ENCODE data around the gene BLOC1S3. TPM values are rescaled to one million over a fixed set of nuclear protein-coding genes. Genes with fewer than 3 reads are reported as not detected.
A peak's percentile ranks its signal among the peaks of the same experiment; 100 is the strongest.

Gene BLOC1S3
- 10.2 and 13.3 TPM in 2 replicates for total RNA-seq (2014; rRNA removed; shearing (Covaris generic); ENCODE audit: low replicate concordance)

DNA sequence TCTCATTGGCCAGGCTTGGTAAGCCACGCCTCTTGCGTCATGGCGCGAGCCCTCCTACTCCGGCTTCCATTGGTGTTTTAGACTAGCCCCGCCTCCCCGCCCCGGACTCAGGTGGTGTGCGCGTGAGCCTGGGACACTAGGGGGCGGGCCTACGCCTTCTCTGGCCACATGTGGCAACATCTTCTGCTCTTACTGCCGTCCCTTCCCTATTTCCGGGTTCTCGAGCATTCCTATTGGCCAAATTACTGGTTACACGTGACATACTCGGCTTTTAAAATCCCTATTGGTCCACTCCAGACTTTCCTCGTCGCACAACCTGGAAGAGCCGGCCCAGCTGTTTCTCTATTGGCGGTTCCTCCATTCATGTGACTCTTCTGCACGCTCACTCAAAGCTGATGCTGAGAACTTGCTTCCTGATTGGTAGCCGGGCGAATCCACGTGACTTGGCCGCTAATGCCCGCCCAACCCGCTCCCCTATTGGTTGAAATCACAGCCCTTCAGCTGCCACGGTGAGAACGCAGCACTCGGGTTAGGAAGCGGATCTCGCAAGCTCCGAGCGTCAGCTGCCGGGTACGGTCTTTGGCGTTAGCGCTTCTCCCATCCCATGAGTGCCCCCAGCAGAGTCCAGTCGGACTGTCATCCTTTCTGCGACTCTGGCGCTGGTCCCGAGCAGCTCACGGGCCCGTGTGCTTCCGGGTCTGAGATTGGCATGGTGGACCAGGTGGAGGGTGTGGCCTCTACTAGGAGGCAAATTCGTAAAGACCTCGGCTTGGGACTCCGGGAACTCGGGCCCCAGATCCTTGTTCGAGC, at the start of gene BLOC1S3:
BLOC1S3 (plus strand) TSS at position 523 of the 810 bp plus-strand sequence. CDS start 513 bp downstream, outside the sequence.
- in situ Hi-C loops (cut with HindIII; ENCODE audit: low pct_unique_long_range_greater_than_20kb, low sequenced_read_pairs), result no loop called here
- DNase-seq (ENCODE audit: low read depth), result peak; percentile 100

- in situ Hi-C loops (cut with HindIII; ENCODE audit: low pct_unique_long_range_greater_than_20kb, low sequenced_read_pairs), result no loop called here
- no peak for DNase-seq (ENCODE audit: low read depth)
Measured at GRCh38 chr19:45128806-45129205, 49.8 kb upstream of the BLOC1S3 start.

- in situ Hi-C loops (cut with HindIII; ENCODE audit: low pct_unique_long_range_greater_than_20kb, low sequenced_read_pairs), result no loop called here
- DNase-seq (ENCODE audit: low read depth), result no peak
Measured at GRCh38 chr19:45130236-45130635, 48.3 kb upstream of the BLOC1S3 start.

DNA sequence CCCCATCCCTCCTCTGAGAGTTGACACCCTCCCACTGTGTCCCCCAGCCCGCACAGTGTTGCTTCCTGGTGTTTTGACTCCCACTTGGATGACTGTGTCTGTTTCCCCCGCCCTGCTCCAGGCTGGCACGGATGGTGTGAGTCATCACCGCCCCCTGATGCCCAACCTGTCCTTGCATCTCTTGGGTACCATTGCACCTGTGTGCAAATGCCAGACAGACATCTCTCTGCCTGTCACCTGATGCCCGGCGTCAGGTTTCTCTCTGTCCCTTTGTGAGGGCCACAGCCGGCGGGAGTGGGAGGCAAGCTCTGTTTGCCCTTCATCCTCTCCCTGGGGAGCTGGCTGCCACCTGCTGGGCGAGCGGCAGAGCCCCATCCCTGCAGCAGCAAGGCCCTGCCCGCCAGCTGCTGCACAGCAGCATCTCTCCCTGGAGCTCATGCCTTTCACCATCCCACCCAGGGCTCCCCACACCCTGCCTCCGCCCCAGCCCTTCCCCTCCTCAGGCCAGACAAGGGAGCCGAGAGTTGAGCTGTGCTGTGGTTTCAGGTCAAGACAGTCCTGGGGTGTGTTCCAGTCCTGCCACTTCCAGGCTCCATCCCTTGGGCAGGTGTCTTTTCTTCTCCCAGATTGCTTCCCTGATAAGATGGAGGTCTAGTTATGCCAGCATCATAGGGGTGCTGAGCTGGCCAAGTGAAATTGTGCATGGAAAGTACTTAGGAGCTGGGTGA, 47.5 kb upstream of the BLOC1S3 start:
- peak; percentile 56 for DNase-seq (ENCODE audit: low read depth)
- in situ Hi-C loops (cut with HindIII; ENCODE audit: low pct_unique_long_range_greater_than_20kb, low sequenced_read_pairs), result no loop called here

DNA sequence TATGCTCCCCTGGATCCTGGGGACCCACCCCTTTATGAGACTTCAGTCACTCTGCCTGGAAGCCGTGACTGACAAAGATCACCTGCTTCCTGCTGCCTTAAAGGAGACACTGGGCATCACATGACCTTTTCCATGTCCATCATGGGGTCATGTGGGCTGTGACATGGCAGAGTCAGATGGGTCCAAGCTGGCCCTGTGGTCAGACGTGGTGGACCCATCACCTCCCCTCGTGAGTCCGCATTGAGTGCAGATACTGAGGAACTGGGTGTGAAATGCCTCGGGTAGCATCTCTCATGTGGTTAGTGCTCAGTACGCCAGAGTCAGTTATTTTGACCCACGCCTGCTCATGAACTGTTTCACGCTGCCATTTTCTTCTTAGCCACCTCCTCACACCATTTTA, 44.9 kb upstream of the BLOC1S3 start:
- in situ Hi-C loops (cut with HindIII; ENCODE audit: low pct_unique_long_range_greater_than_20kb, low sequenced_read_pairs), result no loop called here
- DNase-seq (ENCODE audit: low read depth), result no peak

GRCh38 chr19:45135176-45135885, 43.3 kb upstream of the BLOC1S3 start:
- DNase-seq (ENCODE audit: low read depth), result no peak
- in situ Hi-C loops (cut with HindIII; ENCODE audit: low pct_unique_long_range_greater_than_20kb, low sequenced_read_pairs), result no loop called here

DNA sequence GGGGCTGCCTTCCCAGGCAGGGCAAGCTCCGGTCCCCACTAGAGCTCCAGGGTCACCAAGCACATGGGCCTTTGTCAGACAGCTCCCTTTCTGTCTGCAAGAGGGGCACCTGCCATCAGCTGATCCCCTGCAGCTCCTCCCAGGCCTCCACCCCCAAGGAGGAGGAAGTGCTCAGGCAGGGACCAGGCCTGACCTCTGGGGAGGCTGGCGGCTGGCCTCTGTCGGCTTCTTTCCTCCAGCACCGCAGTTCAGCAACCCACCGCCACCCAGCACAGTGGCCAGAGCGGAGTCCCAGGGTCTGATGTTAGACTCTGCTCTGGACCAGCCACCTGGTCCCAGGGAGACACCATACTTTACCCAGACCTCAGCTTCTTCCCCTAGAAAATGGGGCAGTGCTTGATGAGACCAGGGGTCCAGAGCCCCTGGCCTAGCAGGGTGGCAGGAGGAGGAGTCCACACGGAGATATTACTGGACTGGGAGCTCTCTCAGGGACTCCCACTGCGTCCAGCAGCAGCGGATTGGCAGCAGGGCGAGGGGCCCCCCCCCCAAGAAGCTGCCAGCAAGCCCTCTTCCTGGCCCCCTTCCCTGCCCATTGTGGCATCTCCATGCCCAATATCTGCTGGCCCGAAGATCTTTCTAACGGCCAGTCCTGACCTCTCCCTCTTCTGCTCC, 41.9 kb upstream of the BLOC1S3 start:
- DNase-seq (ENCODE audit: low read depth), result no peak
- in situ Hi-C loops (cut with HindIII; ENCODE audit: low pct_unique_long_range_greater_than_20kb, low sequenced_read_pairs), result no loop called here

- in situ Hi-C loops (cut with HindIII; ENCODE audit: low pct_unique_long_range_greater_than_20kb, low sequenced_read_pairs), result no loop called here
- no peak for DNase-seq (ENCODE audit: low read depth)
Measured at GRCh38 chr19:45137179-45137761, 41.3 kb upstream of the BLOC1S3 start.

DNA sequence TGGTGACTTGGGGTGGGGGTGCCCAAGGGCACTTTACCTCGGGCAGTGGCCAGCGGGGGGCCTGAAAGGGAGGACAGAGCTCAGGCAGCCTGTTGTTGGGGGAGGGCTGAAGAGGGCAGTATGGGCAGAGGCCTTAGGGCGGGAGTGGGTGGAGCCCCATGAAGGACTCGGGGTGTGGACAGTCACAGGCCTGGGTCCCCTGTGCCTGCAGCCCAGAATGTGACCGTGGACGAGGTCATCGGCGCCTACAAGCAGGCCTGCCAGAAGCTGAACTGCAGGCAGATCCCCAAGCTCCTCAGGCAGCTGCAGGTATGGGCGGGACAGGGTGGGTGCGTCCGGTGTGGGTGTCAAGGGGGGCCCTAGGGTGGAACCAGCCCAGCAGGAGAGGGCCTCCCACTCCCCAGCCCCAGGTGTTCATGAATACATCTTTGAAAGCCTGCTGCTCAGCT, 40.3 kb upstream of the BLOC1S3 start:
- DNase-seq (ENCODE audit: low read depth), result no peak
- in situ Hi-C loops (cut with HindIII; ENCODE audit: low pct_unique_long_range_greater_than_20kb, low sequenced_read_pairs), result no loop called here

DNA sequence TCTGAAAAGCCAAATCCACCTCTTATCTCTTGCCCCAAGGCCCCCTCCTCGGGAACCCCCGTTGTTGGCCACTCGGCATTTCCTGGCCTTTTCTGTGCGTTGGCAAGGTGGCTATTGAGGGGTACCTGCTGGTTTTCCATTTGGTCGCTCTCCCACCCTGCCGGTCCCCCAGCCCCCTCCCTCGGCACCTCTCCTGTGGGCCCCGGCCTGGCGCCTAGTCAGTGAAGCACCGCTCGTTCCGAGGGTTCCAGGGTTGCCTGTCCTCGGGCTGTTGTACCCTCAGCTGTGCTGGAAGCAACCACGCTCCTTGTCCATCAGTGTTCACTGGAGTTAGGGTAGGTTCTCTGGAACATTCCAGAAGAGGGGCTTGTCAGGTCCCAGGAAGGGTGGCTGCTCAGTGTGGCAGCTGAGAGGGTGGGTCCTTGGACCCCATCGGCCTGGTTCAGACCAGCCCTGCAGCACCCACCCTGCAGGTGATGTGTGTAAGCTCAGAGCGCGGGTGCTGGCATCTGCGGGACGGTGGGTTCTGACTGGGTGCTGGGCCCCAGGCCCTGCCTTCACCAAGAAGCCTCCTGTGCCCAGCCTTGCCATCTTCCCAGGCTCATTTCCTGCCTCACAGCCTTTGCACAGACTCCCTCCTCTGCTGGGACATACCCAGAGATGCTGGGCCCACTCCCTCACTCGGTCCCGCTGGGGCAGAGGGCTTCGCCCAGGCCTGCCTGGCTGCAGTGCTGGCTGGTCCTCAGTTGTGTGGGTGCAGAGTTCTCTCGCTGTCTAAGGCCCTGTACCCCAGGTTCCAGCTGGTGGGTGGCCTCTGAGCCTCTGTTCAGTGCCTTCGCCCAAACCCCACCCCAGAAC, 39.1 kb upstream of the BLOC1S3 start:
- in situ Hi-C loops (cut with HindIII; ENCODE audit: low pct_unique_long_range_greater_than_20kb, low sequenced_read_pairs), result no loop called here
- no peak for DNase-seq (ENCODE audit: low read depth)

DNA sequence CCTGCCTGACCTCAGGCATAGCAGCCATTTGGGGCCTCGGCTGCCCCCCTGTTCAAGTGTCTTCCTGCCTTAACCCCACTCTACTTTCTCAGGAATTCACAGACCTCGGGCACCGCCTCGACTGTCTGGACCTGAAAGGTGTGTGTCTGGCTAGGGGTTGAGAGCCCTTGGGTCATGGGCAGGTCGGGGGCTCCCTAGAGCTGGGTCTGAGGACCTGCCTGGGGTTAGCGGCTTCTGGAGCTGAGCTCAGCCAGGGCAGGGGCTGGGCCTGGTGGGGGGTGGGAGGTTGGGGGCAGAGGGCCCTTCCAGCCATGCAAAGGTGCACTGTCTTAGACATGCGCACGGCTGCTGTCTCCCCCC, 38.5 kb upstream of the BLOC1S3 start:
- DNase-seq (ENCODE audit: low read depth), result no peak
- in situ Hi-C loops (cut with HindIII; ENCODE audit: low pct_unique_long_range_greater_than_20kb, low sequenced_read_pairs), result no loop called here

DNA sequence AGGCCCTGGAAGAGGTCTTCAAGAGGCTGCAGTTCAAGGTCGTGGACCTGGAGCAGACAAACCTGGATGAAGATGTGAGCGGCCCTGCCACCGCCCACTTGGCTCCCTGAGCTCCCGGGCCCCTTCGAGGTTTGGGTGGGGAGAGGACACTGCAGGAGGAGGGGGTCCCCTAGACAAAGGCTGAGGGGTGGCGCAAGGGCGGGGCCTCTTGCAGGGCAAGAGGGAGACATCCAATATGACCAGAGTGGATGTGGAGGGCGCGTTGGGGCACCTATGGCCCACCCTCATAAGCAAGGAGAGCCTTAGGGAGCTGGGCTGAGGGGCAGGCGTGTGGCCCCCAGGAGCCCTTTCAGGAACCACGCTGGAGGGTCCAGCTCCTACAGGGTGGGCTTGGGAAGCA, 38.1 kb upstream of the BLOC1S3 start:
- in situ Hi-C loops (cut with HindIII; ENCODE audit: low pct_unique_long_range_greater_than_20kb, low sequenced_read_pairs), result no loop called here
- no peak for DNase-seq (ENCODE audit: low read depth)

DNA sequence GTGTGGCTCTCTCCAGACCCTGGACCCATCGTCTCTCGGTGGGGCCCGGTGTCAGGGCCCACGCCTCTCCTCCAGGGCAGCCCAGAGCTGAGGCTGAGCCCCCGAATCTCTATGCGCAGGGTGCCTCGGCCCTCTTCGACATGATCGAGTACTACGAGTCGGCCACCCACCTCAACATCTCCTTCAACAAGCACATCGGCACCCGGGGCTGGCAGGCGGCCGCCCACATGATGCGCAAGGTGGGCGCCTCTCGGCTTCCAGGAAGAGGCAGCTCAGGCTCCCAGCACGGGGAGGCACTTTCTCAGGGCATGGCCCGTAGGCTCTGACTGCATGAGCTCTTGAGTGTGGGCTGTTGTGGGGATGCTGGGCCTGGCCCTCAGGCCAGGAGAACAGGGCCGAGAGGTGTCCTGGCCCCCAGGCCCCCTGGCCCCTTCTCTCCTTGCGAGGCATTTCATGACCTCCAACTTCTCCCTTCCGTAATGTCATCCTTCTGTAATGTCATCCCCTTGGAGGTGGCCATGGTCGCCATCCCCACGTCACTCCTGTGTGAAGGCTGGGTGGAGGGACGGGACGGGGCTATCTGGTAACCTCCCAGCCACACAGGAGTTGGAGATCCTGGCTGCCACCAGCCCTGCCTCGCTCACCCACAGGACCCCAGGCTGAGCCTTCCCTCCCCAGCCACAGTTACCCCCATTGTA, 37.2 kb upstream of the BLOC1S3 start:
- no peak for DNase-seq (ENCODE audit: low read depth)

DNA sequence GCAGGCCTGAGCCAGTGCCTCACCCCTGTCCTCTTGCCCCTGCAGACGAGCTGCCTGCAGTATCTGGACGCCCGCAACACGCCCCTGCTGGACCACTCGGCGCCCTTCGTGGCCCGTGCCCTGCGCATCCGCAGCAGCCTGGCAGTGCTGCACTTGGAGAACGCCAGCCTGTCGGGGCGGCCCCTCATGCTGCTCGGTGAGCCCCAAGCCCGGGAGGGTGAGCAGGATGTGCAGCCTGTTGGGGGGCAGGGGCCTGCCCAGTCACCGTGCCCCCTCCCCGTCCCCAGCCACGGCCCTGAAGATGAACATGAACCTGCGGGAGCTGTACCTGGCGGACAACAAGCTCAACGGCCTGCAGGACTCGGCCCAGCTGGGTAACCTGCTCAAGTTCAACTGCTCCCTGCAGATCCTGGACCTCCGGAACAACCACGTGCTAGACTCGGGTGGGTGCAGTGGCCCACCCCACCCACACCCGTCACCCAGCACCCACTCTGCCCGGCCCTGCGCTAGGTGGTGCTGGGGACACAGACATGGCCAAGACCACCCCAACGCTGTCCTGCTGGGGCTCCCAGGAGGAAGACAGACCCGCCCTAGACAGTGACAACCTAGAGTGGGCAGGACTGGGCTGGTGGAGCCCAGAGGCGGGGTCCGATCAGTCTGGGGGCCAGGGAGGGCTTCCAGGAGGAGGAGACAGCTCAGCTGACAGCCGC, 36.4 kb upstream of the BLOC1S3 start:
- in situ Hi-C loops (cut with HindIII; ENCODE audit: low pct_unique_long_range_greater_than_20kb, low sequenced_read_pairs), result no loop called here
- DNase-seq (ENCODE audit: low read depth), result no peak

More for the DNA sequence above, 37.2 kb upstream of the BLOC1S3 start:
- in situ Hi-C loops (cut with HindIII; ENCODE audit: low pct_unique_long_range_greater_than_20kb, low sequenced_read_pairs), result no loop called here

- DNase-seq (ENCODE audit: low read depth), result no peak
- in situ Hi-C loops (cut with HindIII; ENCODE audit: low pct_unique_long_range_greater_than_20kb, low sequenced_read_pairs), result no loop called here
Measured at GRCh38 chr19:45142726-45143110, 35.9 kb upstream of the BLOC1S3 start.
